SK-N-MC (cell line): ENCODE results near the gene CST5.
"Not testable (repeated sequence)": the region's sequence is repeated elsewhere in the genome, so short reads cannot be mapped to it uniquely, and the experiment has no call there.

ENCODE experiments used
- DNase-seq: peaks from one replicate; pipeline ENCODE4 v3.0.0-alpha.2; 2011; ENCODE audit warnings: low read depth, low spot score
- H3K27ac ChIP-seq: fragments of 200-600 bp; sonication (generic); 2 replicates; pipeline ENCODE4 v1.5.1; 2016; ENCODE audit warnings: mixed run types
- H3K36me3 ChIP-seq: fragments of 200-600 bp; sonication (generic); 2 replicates; pipeline ENCODE4 v1.6.1; 2017; ENCODE audit warnings: antibody characterized with exemption, low read length, mixed read lengths; ENCODE audit not compliant: insufficient read depth
- H3K4me3 ChIP-seq: fragments of 200-600 bp; sonication (generic); 2 replicates; pipeline ENCODE4 v1.5.1; 2016
- H3K9ac ChIP-seq: fragments of 200-600 bp; sonication (generic); 2 replicates; pipeline ENCODE4 v1.8.0; 2017; ENCODE audit warnings: mixed run types, mixed read lengths; ENCODE audit not compliant: insufficient read length
- H3K9me3 ChIP-seq: fragments of 200-600 bp; sonication (generic); 2 replicates; pipeline ENCODE4 v1.6.1; 2017; ENCODE audit warnings: low read depth, mild to moderate bottlenecking, antibody characterized with exemption, low read length, moderate library complexity, mixed read lengths
- EZH2 ChIP-seq: fragments of 200-600 bp; sonication (generic); IDR thresholded peaks from one replicate; pipeline ENCODE4 v1.6.1; 2017; ENCODE audit warnings: antibody characterized with exemption
- FOXP2 ChIP-seq: optimal IDR thresholded peaks from 2 replicates; pipeline ENCODE3; 2011; ENCODE audit warnings: mild to moderate bottlenecking, moderate library complexity; ENCODE audit not compliant: insufficient read depth; ENCODE audit errors: extremely low read length, control extremely low read depth
- POLR2AphosphoS5 ChIP-seq: IDR thresholded peaks from 2 replicates; pipeline ENCODE4 v1.6.1; 2012; ENCODE audit warnings: mild to moderate bottlenecking, low read depth, low read length, borderline replicate concordance

Gene CST5

DNA sequence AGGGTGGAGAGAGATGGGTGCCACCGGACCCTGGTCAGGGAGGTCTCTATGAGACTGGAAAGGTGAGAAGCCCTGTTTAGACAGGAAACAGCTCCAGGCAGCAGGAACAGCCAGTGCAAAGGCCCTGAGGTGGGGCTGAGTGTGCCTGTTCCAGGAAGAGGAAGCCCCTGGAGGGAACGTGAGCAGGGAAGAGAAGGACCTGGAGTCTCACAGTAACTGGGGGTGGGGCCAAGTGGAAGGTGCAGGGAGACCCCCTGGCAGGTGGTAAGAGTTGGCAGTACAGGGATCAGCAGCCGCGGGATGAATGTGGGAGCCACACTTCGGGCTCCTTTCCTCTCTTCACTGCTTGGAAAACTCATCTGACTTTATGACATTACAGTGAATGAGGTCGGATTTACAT lies 43.8 kb upstream of the CST5 start:
- Histone ChIP-seq H3K36me3 (no peaks in the 10 kb centered on the region), H3K9me3 (no peaks in the 10 kb centered on the region), H3K4me3 (no peak overlapping the region), H3K9ac (no peak overlapping the region), H3K27ac (no peak overlapping the region)
- TF ChIP-seq FOXP2 (no peak), EZH2 (no peak), POLR2AphosphoS5 (no peak)
- no peak for DNase-seq

DNA sequence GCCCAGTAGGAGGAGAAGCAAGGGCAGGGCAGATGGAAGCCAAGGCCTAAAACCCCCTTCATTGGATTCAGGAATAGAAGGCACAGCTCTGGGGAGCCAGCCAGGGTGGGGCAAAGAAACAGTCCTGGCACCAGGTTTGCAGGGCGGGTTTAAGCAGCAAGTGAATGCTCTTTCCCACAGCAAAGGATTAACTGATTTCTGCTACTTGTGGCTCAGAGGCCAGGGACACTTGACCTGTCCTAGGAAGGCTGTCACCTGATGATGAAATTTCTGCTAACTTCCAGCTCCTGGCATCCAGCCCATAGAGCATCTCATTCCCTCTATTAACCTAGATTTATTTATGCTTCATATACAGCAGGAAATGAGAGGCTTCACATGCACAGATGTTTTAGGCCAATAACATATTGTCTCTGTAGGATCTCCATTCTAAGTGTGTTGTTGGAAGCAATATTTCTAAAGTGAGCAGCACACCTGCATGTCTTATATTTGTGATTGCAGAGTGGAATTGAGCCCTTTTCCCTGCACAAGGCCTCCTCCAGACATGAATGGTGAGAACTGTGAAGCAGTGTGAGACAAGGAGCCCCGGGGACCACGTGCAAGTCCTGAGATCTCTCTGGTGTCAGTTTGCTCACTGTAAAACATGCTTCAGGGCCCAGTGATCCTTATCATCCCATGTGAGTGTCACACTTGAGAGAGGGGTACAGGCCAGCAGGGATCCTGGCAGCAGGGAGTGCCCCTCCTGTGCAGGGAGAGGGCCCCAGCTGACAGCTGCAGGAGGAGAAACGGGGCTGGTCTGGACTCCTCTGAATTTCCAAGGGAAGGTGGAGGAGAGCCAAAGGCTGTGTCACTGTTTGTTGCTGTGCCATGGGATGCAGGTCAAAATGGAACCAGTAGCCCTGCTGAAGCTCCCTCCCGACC lies 41.1 kb upstream of the CST5 start:
- no peak overlapping the region for H3K27ac ChIP-seq
- TF ChIP-seq POLR2AphosphoS5: no peak
- no peak for TF ChIP-seq FOXP2
- TF ChIP-seq EZH2: no peak
- H3K36me3 ChIP-seq: no peaks in the 10 kb centered on the region
- no peak overlapping the region for H3K9ac ChIP-seq
- DNase-seq: no peak
- H3K9me3 ChIP-seq: no peaks in the 10 kb centered on the region
- H3K4me3 ChIP-seq: no peak overlapping the region

DNA sequence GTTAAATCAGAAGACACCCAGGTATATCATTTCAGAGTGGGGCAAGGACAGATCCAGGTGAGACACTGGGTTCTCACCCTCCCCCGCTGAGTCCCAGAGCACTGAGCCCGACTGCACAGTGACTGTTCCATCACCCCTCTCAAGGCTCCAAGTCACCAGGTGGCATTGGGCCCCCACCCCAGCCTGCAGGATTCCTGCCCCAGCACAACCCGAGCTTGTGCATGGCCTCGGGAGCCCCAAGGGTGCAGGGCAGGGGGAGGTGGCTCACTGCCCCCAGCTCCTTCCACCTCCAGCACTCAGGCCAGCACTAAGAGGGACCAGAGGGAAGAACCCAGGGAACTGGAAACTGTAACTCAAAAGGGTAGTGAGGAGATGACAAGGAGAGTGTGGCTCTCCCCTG lies 39.3 kb upstream of the CST5 start:
- no peak for TF ChIP-seq FOXP2
- no peak for TF ChIP-seq EZH2
- no peak for TF ChIP-seq POLR2AphosphoS5
- DNase-seq: no peak
- Histone ChIP-seq H3K36me3 (no peaks in the 10 kb centered on the region), H3K27ac (no peak overlapping the region), H3K9me3 (no peaks in the 10 kb centered on the region), H3K9ac (no peak overlapping the region), H3K4me3 (no peak overlapping the region)

DNA sequence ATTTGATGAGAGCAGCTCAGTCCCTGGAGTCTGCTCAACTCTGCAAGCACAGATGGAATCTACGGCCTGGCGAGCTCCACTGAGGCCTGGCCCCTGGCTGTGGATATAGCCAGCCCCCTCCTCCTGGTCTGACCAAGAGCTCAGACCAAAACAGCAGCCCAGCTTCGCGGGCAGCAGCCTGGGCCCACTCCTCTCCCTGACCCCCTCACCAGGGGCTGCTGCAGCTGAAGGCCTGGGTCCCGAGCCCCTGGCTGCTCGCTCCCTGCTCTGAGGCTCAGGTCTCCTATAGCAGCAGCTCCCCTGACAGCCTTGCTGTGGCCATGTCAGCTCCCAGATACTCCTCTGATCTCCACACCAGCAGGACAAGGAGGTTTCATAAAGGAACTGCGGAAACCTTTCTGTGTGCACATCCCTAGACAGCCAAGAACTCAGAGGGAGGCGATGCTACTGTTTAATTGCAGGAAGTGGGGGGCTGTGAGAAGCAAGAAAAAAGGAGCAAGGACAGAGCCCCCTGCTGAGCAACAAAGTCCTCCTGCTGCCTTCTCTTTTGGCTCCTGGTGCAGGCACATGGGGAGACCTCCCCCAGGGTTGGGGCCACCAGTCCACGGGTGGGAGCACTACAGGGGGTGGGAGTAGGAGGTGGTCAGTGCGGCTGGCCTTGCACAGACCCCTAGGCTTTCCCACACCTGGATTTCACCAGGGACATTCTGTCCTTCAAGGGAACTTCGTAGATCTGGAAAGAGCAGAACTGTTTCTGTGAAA lies 38.7 kb upstream of the CST5 start:
- Histone ChIP-seq H3K27ac (no peak overlapping the region), H3K4me3 (no peak overlapping the region), H3K36me3 (no peaks in the 10 kb centered on the region), H3K9ac (no peak overlapping the region), H3K9me3 (no peaks in the 10 kb centered on the region)
- no peak for TF ChIP-seq POLR2AphosphoS5
- TF ChIP-seq EZH2: no peak
- TF ChIP-seq FOXP2: no peak
- no peak for DNase-seq

DNA sequence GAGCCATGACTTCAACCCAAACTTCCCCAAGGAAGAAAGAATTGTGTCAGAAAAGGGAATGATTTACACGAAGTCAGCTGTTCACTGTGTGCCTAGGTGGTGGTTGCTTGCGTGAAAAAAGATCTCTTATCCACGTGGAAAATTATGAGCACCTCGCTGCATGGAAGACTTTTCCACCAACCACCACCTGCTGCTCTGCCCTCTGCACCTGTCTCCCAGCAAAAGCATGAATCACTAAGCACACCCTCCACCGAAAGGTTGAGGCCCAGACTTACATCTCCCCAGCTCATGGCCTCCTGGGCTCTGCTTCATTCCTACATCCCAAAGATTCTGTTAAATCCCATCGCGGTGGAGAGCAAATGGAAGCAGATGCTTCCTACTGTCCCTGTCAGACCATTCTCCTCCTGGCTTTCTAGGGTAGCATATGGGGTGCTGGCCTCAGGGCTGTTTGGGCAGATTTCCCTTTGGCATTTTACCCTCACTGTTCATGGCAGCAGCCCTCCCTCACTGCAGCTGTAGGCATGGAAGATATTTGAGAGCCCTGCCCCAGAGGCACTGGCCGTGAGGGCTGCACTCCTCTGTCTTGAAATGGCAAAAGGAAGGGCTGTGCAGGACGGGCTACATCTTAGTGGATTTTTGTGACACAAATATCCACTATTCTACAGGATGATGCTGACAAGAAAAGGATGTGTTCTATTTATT lies 37.6 kb upstream of the CST5 start:
- TF ChIP-seq POLR2AphosphoS5 (no peak), EZH2 (no peak), FOXP2 (no peak)
- Histone ChIP-seq H3K27ac (no peak overlapping the region), H3K4me3 (no peak overlapping the region), H3K36me3 (no peaks in the 10 kb centered on the region), H3K9me3 (no peaks in the 10 kb centered on the region), H3K9ac (no peak overlapping the region)
- DNase-seq: no peak

DNA sequence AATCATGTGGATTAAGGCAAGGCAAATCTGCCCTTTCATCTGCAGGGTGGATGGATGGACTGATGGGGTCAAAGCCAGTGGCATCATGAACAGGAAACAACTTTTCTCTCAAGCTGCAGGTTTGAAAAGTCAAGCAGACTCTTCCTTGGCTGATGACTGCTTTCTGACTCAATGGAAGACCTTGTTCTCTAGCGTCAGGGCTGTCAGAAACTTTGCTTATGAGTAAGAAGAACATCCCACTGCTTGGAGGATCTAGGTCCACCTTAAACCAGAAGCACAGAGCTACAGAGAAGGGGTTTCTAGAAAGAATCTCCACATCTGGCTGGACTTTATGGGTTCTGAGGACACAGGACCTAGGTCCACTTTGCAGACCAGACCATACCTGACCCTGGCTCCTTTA lies 36.3 kb upstream of the CST5 start:
- Histone ChIP-seq H3K4me3 (no peak overlapping the region), H3K36me3 (no peaks in the 10 kb centered on the region), H3K9me3 (no peaks in the 10 kb centered on the region), H3K27ac (no peak overlapping the region), H3K9ac (no peak overlapping the region)
- TF ChIP-seq POLR2AphosphoS5 (no peak), FOXP2 (no peak), EZH2 (no peak)
- no peak for DNase-seq

DNA sequence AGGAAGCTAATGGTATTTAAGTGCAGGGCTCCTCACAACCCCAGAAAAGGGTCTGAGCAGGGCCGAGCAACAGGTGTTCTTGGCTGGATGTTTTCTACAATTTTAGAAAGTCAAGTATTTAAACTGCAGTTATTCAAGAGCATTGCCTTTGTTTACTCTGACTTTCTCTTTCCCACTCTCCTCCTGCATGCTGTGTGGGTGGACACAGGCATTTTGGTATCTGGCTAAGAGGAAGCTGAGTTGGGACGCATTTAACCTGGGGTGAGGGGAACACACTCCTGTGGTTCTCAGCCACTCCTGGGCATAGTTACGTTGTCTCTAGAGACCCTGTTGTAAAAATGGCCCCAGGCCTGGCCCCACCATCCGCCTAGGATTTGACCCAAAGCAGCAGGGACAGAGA lies 34.9 kb upstream of the CST5 start:
- H3K4me3 ChIP-seq, DNase-seq, H3K9me3 ChIP-seq, H3K9ac ChIP-seq, H3K36me3 ChIP-seq, H3K27ac ChIP-seq: not testable (repeated sequence)

DNA sequence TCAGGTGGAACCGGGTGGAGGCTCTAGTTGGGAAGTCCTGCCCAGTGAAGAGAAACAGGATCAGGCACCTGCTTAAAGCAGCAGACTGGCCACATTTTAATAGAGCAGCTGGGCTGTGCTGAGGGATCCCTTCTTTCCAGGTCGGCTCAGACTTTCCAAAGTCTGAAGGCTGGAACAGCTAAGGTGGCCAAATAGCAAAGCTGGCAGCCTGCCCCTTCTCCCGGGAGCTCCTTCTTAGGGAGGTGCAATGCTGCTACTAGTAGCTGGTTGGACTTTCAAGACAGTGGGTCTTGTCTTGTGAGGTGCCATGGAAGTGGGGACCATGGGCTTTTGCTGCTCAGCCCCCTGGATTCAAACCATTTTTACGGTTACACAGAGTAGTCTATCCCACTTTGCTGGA lies 30.7 kb upstream of the CST5 start:
- TF ChIP-seq POLR2AphosphoS5 (no peak), EZH2 (no peak), FOXP2 (no peak)
- Histone ChIP-seq H3K9me3 (no peaks in the 10 kb centered on the region), H3K36me3 (no peaks in the 10 kb centered on the region), H3K9ac (no peak overlapping the region), H3K4me3 (no peak overlapping the region), H3K27ac (no peak overlapping the region)
- no peak for DNase-seq
